Gastroesophageal sphincter (tissue), 3 donors: ENCODE results near the gene DISP2.

Experiments
- CTCF ChIP-seq, 4 experiments: fragments of 200-600 bp in 2 of 4; fragments of 450-650 bp in 2 of 4; sonication (generic) in 1 of 4; IDR thresholded peaks; one replicate each; pipeline ENCODE4 v1.5.1; 2017 to 2019; ENCODE audit warnings: antibody characterized with exemption in 4 of 4, mild to moderate bottlenecking in 2 of 4, moderate library complexity in 2 of 4
- POLR2A ChIP-seq, 2 donors: fragments of 450-650 bp; IDR thresholded peaks; one replicate each; pipeline ENCODE4 v1.6.1; 2017; ENCODE audit warnings: antibody characterized with exemption in 2 of 2, mild to moderate bottlenecking in 2 of 2, moderate library complexity in 1 of 2

- TF ChIP-seq POLR2A (IDR thresholded peaks at IDR 0.05) (no peak), CTCF (IDR thresholded peaks at IDR 0.05) (no peak)
Observed at GRCh38 chr15:40412095-40412759, 54.2 kb downstream of the DISP2 start.
